NCI-H2081 (cell line): ENCODE data around the gene CDK2AP2.
A peak's percentile ranks its signal among the peaks of the same experiment; 100 is the strongest.
"Not testable (repeated sequence)": the region's sequence is repeated elsewhere in the genome, so short reads cannot be mapped to it uniquely, and the experiment has no call there.

ENCODE experiments used
- DNase-seq, 2 experiments: peaks; one replicate each; lab custom pipeline; 2025; lab: John Stamatoyannopoulos, UW

Gene CDK2AP2

GRCh38 chr11:67489885-67490726 lies 17.9 kb downstream of the CDK2AP2 start:
- no peak for DNase-seq

GRCh38 chr11:67489203-67489884 lies 18.6 kb downstream of the CDK2AP2 start:
- no peak for DNase-seq

- no peak for DNase-seq
These were observed 21.3 kb downstream of the CDK2AP2 start for GRCh38 chr11:67486481-67487195.

GRCh38 chr11:67485873-67486361 lies 22.0 kb downstream of the CDK2AP2 start:
- not testable (repeated sequence) for DNase-seq

GRCh38 chr11:67484847-67485311 lies 23.1 kb downstream of the CDK2AP2 start:
- DNase-seq, result no peak

GRCh38 chr11:67483831-67484665 lies 23.9 kb downstream of the CDK2AP2 start:
- DNase-seq, result no peak

- peak; percentile 97 to 98 for DNase-seq
These were observed 24.8 kb downstream of the CDK2AP2 start, which contains the start of gene AIP for GRCh38 chr11:67482827-67483798. Gene AIP, plus strand, starts transcription at chr11:67483026. Its CDS starts 133 bp downstream, at chr11:67483159.

GRCh38 chr11:67482275-67482826 lies 25.6 kb downstream of the CDK2AP2 start:
- no peak for DNase-seq

GRCh38 chr11:67477344-67478050 lies 30.5 kb downstream of the CDK2AP2 start:
- DNase-seq, result not testable (repeated sequence)

- not testable (repeated sequence) for DNase-seq
These were observed 31.3 kb downstream of the CDK2AP2 start for GRCh38 chr11:67476692-67477091.

- DNase-seq, result no peak
These were observed 35.1 kb downstream of the CDK2AP2 start for GRCh38 chr11:67472882-67473281.

GRCh38 chr11:67470337-67471002 lies 37.5 kb downstream of the CDK2AP2 start:
- no peak for DNase-seq

GRCh38 chr11:67469508-67469811 lies 38.5 kb downstream of the CDK2AP2 start:
- DNase-seq, result no peak

GRCh38 chr11:67468759-67469507 lies 39.0 kb downstream of the CDK2AP2 start, which contains the start of gene TMEM134:
Gene TMEM134, minus strand, starts transcription at chr11:67469251. Its CDS starts 59 bp downstream, at chr11:67469192.
- peak; percentile 89 for DNase-seq

GRCh38 chr11:67468456-67468758 lies 39.6 kb downstream of the CDK2AP2 start:
- no peak for DNase-seq

- DNase-seq, result peak in 1 of 2 experiments; percentile 3
These were observed 39.9 kb downstream of the CDK2AP2 start for GRCh38 chr11:67468056-67468455.

GRCh38 chr11:67466962-67467771 lies 40.8 kb downstream of the CDK2AP2 start:
- no peak for DNase-seq
